Natural killer cell (primary cell): Measurements from ENCODE around the gene DDX39A. TPM values are rescaled to one million over a fixed set of nuclear protein-coding genes. Genes with fewer than 3 reads are reported as not detected.
A peak's percentile ranks its signal among the peaks of the same experiment; 100 is the strongest.

Experiments
- ATAC-seq, 3 donors: fragments of 150-1000 bp in 2 of 3; fragments of 200-7000 bp in 1 of 3; cut with Tn5 transposase; 1 replicate in 1 of 3; 2 replicates in 2 of 3; pipeline ENCODE4 v1.10.0; 2021; ENCODE audit warnings: mild to moderate bottlenecking in 2 of 3, moderate library complexity in 2 of 3
- DNase-seq, 2 donors: peaks; one replicate each; pipeline versions ENCODE4 v3.0.0 to v3.0.0-alpha.2; 2013 to 2021; ENCODE audit warnings: mixed read lengths in 1 of 2
- H3K27ac ChIP-seq: one replicate; pipeline ENCODE4 v1.5.1; 2013; ENCODE audit warnings: mild to moderate bottlenecking, low read length
- H3K27me3 ChIP-seq: one replicate; pipeline ENCODE4 v1.6.1; 2013; ENCODE audit warnings: low read length; ENCODE audit not compliant: control insufficient read depth, insufficient read depth
- H3K36me3 ChIP-seq: one replicate; pipeline ENCODE4 v1.6.1; 2013; ENCODE audit warnings: low read length; ENCODE audit not compliant: control insufficient read depth, insufficient read depth
- H3K4me1 ChIP-seq: one replicate; pipeline ENCODE4 v1.6.1; 2013; ENCODE audit warnings: low read length; ENCODE audit not compliant: control insufficient read depth, insufficient read depth
- H3K4me3 ChIP-seq: one replicate; pipeline ENCODE4 v1.5.1; 2013; ENCODE audit warnings: low read length
- H3K9me3 ChIP-seq: one replicate; pipeline ENCODE4 v1.6.1; 2013; ENCODE audit warnings: low read length; ENCODE audit not compliant: control insufficient read depth, insufficient read depth
- H3K27ac Mint-ChIP-seq, 2 donors: one replicate each; pipeline ENCODE4 v1.8.0; 2022; ENCODE audit warnings: mild to moderate bottlenecking in 2 of 2, mixed read lengths in 2 of 2, moderate library complexity in 1 of 2
- H3K27me3 Mint-ChIP-seq, 2 donors: one replicate each; pipeline ENCODE4 v1.8.0; 2022; ENCODE audit warnings: low read depth in 2 of 2, mixed read lengths in 2 of 2
- H3K36me3 Mint-ChIP-seq: one replicate; pipeline ENCODE4 v1.8.0; 2022; ENCODE audit warnings: mixed read lengths
- H3K4me1 Mint-ChIP-seq, 2 donors: one replicate each; pipeline ENCODE4 v1.8.0; 2022; ENCODE audit warnings: mixed read lengths in 2 of 2
- H3K4me3 Mint-ChIP-seq: one replicate; pipeline ENCODE4 v1.8.0; 2022; ENCODE audit warnings: mild to moderate bottlenecking, moderate library complexity, mixed read lengths
- H3K9me3 Mint-ChIP-seq, 2 donors: one replicate each; pipeline ENCODE4 v1.8.0; 2022; ENCODE audit warnings: mixed read lengths in 2 of 2
- CTCF ChIP-seq: fragments of 200-600 bp; IDR thresholded peaks from one replicate; pipeline ENCODE4 v1.8.0; 2022; ENCODE audit warnings: antibody characterized with exemption
- WGBS: methylation state at CpG from one replicate; pipeline ENCODE4 v1.1.7; 2013; ENCODE audit warnings: missing lambda C conversion rate; ENCODE audit not compliant: insufficient coverage; 5-methylcytosine and 5-hydroxymethylcytosine counted together
- intact Hi-C: fragments of 100-400 bp; cut with micrococcal nuclease; formaldehyde crosslinking; loops from one replicate; pipeline ENCODE4 v1.14.2; 2022
- total RNA-seq, 4 donors: library from RNA; stranded (reverse); fragments of 120-200 nt in 1 of 4; gene quantifications; one replicate each; pipeline versions ENCODE4 v1.2.3 to v1.2.4, GENCODE V29; 2013 to 2022

The DDX39A gene
- total RNA-seq, 3 donors from 2014 or later (not counting 1 experiment from before 2014, with no cell fraction given) = 397 to 569 (median 557) TPM

- DNase-seq (no peak), ATAC-seq (no peak)
- 91% methylated on average over 4 of the region's 4 CpGs for WGBS
- Histone ChIP-seq H3K9me3 (no peaks in the 10 kb centered on the region), H3K36me3 (peaks cover 4% of the 10 kb centered on the region), H3K27me3 (no peaks in the 10 kb centered on the region), H3K4me1 (peaks cover 68% of the 10 kb centered on the region), H3K4me3 (no peak overlapping the region), H3K27ac (peak overlapping the region; percentile 91)
- Mint-ChIP-seq H3K9me3 (no peaks in the 10 kb centered on the region), H3K4me1 (peaks cover 44 to 51% of the 10 kb centered on the region in 2 donors), H3K27me3 (no peaks in the 10 kb centered on the region), H3K36me3 (no peaks in the 10 kb centered on the region), H3K4me3 (no peak overlapping the region), H3K27ac (peak overlapping the region; percentile 91 to 94)
- intact Hi-C loops = loop anchor here (10.0 kb wide), 1 partner anchor 1224 kb away; the partner anchor contains the start of genes IER2 and STX10
- TF ChIP-seq CTCF = no peak
Measured at GRCh38 chr19:14378890-14379289, 40.3 kb downstream of the DDX39A start.

GRCh38 chr19:14377883-14378328 lies 41.2 kb downstream of the DDX39A start:
- no peaks in the 10 kb centered on the region for H3K36me3 Mint-ChIP-seq
- Histone ChIP-seq H3K27me3 (no peaks in the 10 kb centered on the region), H3K4me3 (no peak overlapping the region), H3K27ac (peak overlapping the region; percentile 57), H3K4me1 (peaks cover 71% of the 10 kb centered on the region), H3K9me3 (no peaks in the 10 kb centered on the region), H3K36me3 (no peaks in the 10 kb centered on the region)
- peak overlapping the region; percentile 60 for H3K4me3 Mint-ChIP-seq
- DNase-seq (peak in 1 of 2 donors; percentile 17), ATAC-seq (no peak)
- TF ChIP-seq CTCF = no peak
- intact Hi-C loops = loop anchor here (10.0 kb wide), 1 partner anchor 1223 kb away; the partner anchor contains the start of genes IER2 and STX10
- WGBS = 81% methylated on average over 9 of the region's 13 CpGs
- no peaks in the 10 kb centered on the region for H3K27me3 Mint-ChIP-seq
- H3K4me1 Mint-ChIP-seq = peaks cover 48 to 56% of the 10 kb centered on the region in 2 donors
- H3K9me3 Mint-ChIP-seq = no peaks in the 10 kb centered on the region
- peak overlapping the region; percentile 78 to 86 for H3K27ac Mint-ChIP-seq

- peaks cover 55 to 67% of the 10 kb centered on the region in 2 donors for H3K4me1 Mint-ChIP-seq
- no peak for DNase-seq
Measured at GRCh38 chr19:14375582-14376291, 43.4 kb downstream of the DDX39A start.

More at GRCh38 chr19:14375582-14376291, 43.4 kb downstream of the DDX39A start:
- Mint-ChIP-seq H3K4me3 (peak overlapping the region; percentile 68), H3K9me3 (no peaks in the 10 kb centered on the region), H3K36me3 (no peaks in the 10 kb centered on the region), H3K27me3 (no peaks in the 10 kb centered on the region), H3K27ac (peak overlapping the region; percentile 90 to 100)
- no peaks in the 10 kb centered on the region for H3K27me3 ChIP-seq
- H3K4me3 ChIP-seq = peak overlapping the region; percentile 18
- no peak for TF ChIP-seq CTCF
- H3K27ac ChIP-seq = peak overlapping the region; percentile 99
- peak; percentile 11 to 23 (median 19) for ATAC-seq
- 50% methylated on average over 17 of the region's 17 CpGs for WGBS
- no peaks in the 10 kb centered on the region for H3K9me3 ChIP-seq
- intact Hi-C loops = loop anchor here (10.0 kb wide), 1 partner anchor 1221 kb away; the partner anchor contains the start of genes IER2 and STX10
- H3K4me1 ChIP-seq = peaks cover 90% of the 10 kb centered on the region
- H3K36me3 ChIP-seq = no peaks in the 10 kb centered on the region
